Measurements from ENCODE around the gene SRSF4. TPM values are rescaled to one million over a fixed set of nuclear protein-coding genes. Genes with fewer than 3 reads are reported as not detected.

The SRSF4 gene
- total and polyA plus RNA-seq, 2 of the 8 experiments (the other 6 are each of a cell fraction or from before 2014, with no cell fraction given), result 34.9 to 86.5 TPM

- H3K79me2 ChIP-seq (ENCODE audit: control insufficient read depth in 1 of 2, insufficient read depth in 2 of 2, low read length in 2 of 2), result no peaks in the 10 kb centered on the region
- no peaks in the 10 kb centered on the region for H3K79me1 ChIP-seq (ENCODE audit: low read depth, low read length)
- H3K23me2 ChIP-seq (ENCODE audit: low read depth, low read length), result no peaks in the 10 kb centered on the region
- H4K5ac ChIP-seq (ENCODE audit: insufficient read length, low read depth, low read length), result no peak overlapping the region
- ChIA-PET CTCF (ENCODE audit: partially characterized antibody) (interaction anchor here (0.5 to 5.1 kb wide), 16 partner anchors 8 to 419 kb away, joined by 3 to 18 read pairs (median 4); partner anchors contain the start of gene SRSF4), POLR2A (ENCODE audit: partially characterized antibody) (interaction anchor here (1.2 to 4.4 kb wide), 2 partner anchors 10 to 11 kb away, joined by 3 to 21 read pairs; partner anchors contain the start of gene TMEM200B)
- H2BK20ac ChIP-seq (ENCODE audit: low read length), result no peak overlapping the region
- H3K4me1 ChIP-seq (replicated peaks in 1 of 4; ENCODE audit: control insufficient read depth in 3 of 4, insufficient read depth in 4 of 4, low read length in 3 of 4), result peaks cover 2 to 7% (median 3%) of the 10 kb centered on the region in 4 experiments; a peak in 4 of 7 replicates
- H4K8ac ChIP-seq (ENCODE audit: extremely low read depth, insufficient read depth, low read length), result no peak overlapping the region
- H3K9me3 ChIP-seq (ENCODE audit: insufficient read depth in 2 of 2, low read depth in 1 of 2, low read length in 1 of 2), result no peaks in the 10 kb centered on the region
- H4K20me1 ChIP-seq (replicated peaks in 1 of 2; ENCODE audit: control insufficient read depth in 1 of 2, insufficient read depth in 2 of 2, low read length in 2 of 2), result no peaks in the 10 kb centered on the region
- no peak overlapping the region for H3K4ac ChIP-seq (replicated peaks; ENCODE audit: insufficient read length, low read depth, low read length)
- H2BK12ac ChIP-seq (ENCODE audit: low read depth, low read length), result no peak overlapping the region
- 72% methylated on average over 6 of the region's 6 CpGs; no CpG with 5 or more reads in 1 of the 2 experiments for WGBS, 2 experiments (ENCODE audit: extremely low coverage in 1 of 2, insufficient coverage in 1 of 2, insufficient read length in 1 of 2, insufficient replicate concordance in 2 of 2, low coverage in 1 of 2, low lambda C conversion rate in 2 of 2, missing lambda C conversion rate in 1 of 2)
- H3K14ac ChIP-seq (ENCODE audit: insufficient read length), result no peak overlapping the region
- DNase-seq (ENCODE audit: low read depth in 1 of 2, low spot score in 2 of 2) (no peak), FAIRE-seq (no peak)
- no peak overlapping the region for H2AFZ ChIP-seq (ENCODE audit: low read length)
- no peak overlapping the region for H2BK120ac ChIP-seq (replicated peaks; ENCODE audit: low read depth, low read length)
- H3K27me3 ChIP-seq (replicated peaks in 1 of 4; ENCODE audit: control insufficient read depth in 3 of 4, extremely low read depth in 1 of 4, insufficient read depth in 3 of 4, low read length in 3 of 4), result no peaks in the 10 kb centered on the region
- no peak overlapping the region for H3K18ac ChIP-seq (ENCODE audit: extremely low read depth, low read length)
- no peak overlapping the region for H4K91ac ChIP-seq (replicated peaks; ENCODE audit: insufficient read length, low read length)
- H3K23ac ChIP-seq (ENCODE audit: insufficient read length), result no peak overlapping the region
- H3K36me3 ChIP-seq (ENCODE audit: control insufficient read depth in 2 of 4, insufficient read depth in 4 of 4, low read length in 3 of 4), result peaks cover 4 to 10% (median 6%) of the 10 kb centered on the region in 4 experiments; a peak in 6 of 8 replicates
- H3K9ac ChIP-seq (replicated peaks in 1 of 4; ENCODE audit: extremely low read depth in 1 of 4, low read depth in 3 of 4, low read length in 3 of 4), result no peak overlapping the region
- no peak overlapping the region for H3K4me2 ChIP-seq (ENCODE audit: insufficient read depth in 1 of 2, low read depth in 2 of 2, low read length in 2 of 2)
- H2BK5ac ChIP-seq (ENCODE audit: low read depth, low read length), result no peak overlapping the region
- H3K27ac ChIP-seq (ENCODE audit: low read depth, low read length), result no peak overlapping the region
- H3K4me3 ChIP-seq (ENCODE audit: extremely low read depth in 1 of 4, insufficient read depth in 2 of 4, low read depth in 3 of 4, low read length in 4 of 4), result no peak overlapping the region
- no peak overlapping the region for H2BK15ac ChIP-seq (ENCODE audit: low read length)
- no peak overlapping the region for H2AK5ac ChIP-seq (ENCODE audit: low read depth, low read length)
- no peak overlapping the region for H3K56ac ChIP-seq (replicated peaks; ENCODE audit: insufficient read length, low read depth, low read length)
- TF ChIP-seq JUN (IDR thresholded peaks at IDR 0.05; ENCODE audit: low read depth, low read length), result no peak
- no peak for TF ChIP-seq KDM4A (IDR thresholded peaks at IDR 0.05; ENCODE audit: low read depth, low read length, severe bottlenecking)
- TF ChIP-seq TAF7 (optimal IDR thresholded peaks at IDR 0.05; ENCODE audit: borderline replicate concordance, low read depth, low read length), result no peak
- TF ChIP-seq USF2 (IDR thresholded peaks at IDR 0.05; ENCODE audit: low read length), result no peak
Measured at GRCh38 chr1:29113413-29114117, 68.1 kb downstream of the SRSF4 start.

Data from H1 (cell line).